Measurements from ENCODE around the gene BRSK1.

Gene BRSK1

DNA sequence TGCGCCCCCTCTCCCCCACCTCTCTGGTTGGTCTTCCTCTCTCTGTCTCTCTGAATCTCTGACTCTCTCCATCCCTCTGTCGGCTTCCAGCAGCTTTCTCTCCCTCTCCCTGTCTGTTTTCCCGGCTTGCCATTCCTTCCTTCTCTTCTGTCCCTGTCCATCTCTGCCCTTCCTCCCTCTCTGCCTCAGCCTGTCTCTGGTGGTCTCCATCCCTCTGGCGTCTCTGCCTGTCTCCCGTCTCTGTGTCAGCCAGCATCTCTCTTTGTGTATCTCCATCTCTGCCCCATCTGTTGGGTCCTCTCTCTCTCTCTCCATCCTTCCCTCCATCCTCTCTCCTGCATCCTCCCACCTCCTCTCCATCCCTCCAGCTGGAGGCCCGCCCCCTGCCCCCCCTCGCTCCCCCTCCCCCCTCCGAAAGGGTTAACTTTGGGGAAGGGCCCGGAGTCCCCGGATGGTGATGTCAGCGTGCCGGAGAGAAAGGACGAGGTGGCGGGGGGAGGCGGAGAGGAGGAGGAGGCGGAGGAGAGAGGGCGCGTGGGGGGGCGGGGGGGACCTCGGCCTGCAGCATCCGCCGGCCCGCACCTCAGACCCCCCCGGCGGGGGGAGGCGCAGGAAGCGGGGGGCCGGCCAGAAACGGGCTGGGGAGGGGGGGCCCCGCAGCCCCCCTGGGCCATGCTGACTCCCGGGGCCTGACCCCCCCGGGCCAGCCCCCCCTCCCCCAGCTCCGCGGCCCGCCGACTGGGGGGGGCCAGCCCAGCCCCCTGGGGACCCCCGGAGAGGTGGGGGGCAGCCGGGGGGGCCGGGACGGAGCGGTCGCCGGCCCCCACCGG lies at the start of gene BRSK1:
Gene BRSK1, plus strand, starts transcription at position 450 of the 830 bp plus-strand sequence. CDS start 446 bp downstream, outside the sequence.
- TF ChIP-seq TAF1 (IDR thresholded peaks at IDR 0.05; ENCODE audit: low read depth), result no peak
- TF ChIP-seq ZBTB7A (IDR thresholded peaks at IDR 0.05; ENCODE audit: low read depth), result no peak; the same call in 1 of the 2 replicates
- no peak for TF ChIP-seq FOXM1 (IDR thresholded peaks at IDR 0.05; ENCODE audit: borderline replicate concordance, low read depth)
- TF ChIP-seq EP300 (IDR thresholded peaks at IDR 0.05; ENCODE audit: borderline replicate concordance), result no peak
- TF ChIP-seq USF1 (IDR thresholded peaks at IDR 0.05), result no peak
- TF ChIP-seq EGR1 (IDR thresholded peaks at IDR 0.05), result no peak
- TF ChIP-seq TCF12 (IDR thresholded peaks at IDR 0.05; ENCODE audit: low read depth), result no peak
- TF ChIP-seq TEAD4 (IDR thresholded peaks at IDR 0.05), result no peak
- TF ChIP-seq YY1 (IDR thresholded peaks at IDR 0.05; ENCODE audit: low read depth), result no peak
- no peak for TF ChIP-seq CEBPB (IDR thresholded peaks at IDR 0.05)

DNA sequence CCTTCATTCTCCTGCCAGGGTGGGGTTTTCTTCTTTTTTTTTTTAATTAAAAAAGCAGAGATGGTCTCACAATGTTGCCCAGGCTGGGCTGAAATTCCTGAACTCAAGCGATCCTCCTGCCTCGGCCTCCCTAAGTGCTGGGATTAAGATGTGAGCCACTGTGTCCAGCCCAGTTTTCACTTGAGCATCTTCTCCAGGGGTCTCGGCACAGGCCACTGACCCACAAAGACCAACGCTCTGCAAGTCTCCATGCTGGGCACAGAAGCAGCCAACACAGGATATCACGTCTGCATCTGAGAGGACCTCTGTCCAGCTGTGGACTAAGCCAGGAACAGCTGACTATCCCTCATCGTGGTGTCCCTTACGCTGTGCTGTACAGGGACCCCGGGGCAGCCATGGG lies 45.8 kb upstream of the BRSK1 start:
- no peak for TF ChIP-seq TAF1 (IDR thresholded peaks at IDR 0.05; ENCODE audit: low read depth)
- no peak for TF ChIP-seq ZBTB7A (IDR thresholded peaks at IDR 0.05; ENCODE audit: low read depth)
- no peak for TF ChIP-seq REST (IDR thresholded peaks at IDR 0.05; ENCODE audit: low read depth)
- TF ChIP-seq EP300 (IDR thresholded peaks at IDR 0.05; ENCODE audit: borderline replicate concordance), result no peak
- no peak for TF ChIP-seq YY1 (IDR thresholded peaks at IDR 0.05; ENCODE audit: low read depth)
- no peak for TF ChIP-seq CREB1 (IDR thresholded peaks at IDR 0.05; ENCODE audit: low read depth)
- no peak for TF ChIP-seq FOXM1 (IDR thresholded peaks at IDR 0.05; ENCODE audit: borderline replicate concordance, low read depth)
- TF ChIP-seq USF1 (IDR thresholded peaks at IDR 0.05), result no peak
- no peak for TF ChIP-seq MAX (IDR thresholded peaks at IDR 0.05)
- no peak for TF ChIP-seq CEBPB (IDR thresholded peaks at IDR 0.05)
- TF ChIP-seq NFIC (IDR thresholded peaks at IDR 0.05), result no peak
- TF ChIP-seq RAD21 (IDR thresholded peaks at IDR 0.05; ENCODE audit: low read depth), result no peak
- no peak for TF ChIP-seq TCF12 (IDR thresholded peaks at IDR 0.05; ENCODE audit: low read depth)
- no peak for TF ChIP-seq EGR1 (IDR thresholded peaks at IDR 0.05)

DNA sequence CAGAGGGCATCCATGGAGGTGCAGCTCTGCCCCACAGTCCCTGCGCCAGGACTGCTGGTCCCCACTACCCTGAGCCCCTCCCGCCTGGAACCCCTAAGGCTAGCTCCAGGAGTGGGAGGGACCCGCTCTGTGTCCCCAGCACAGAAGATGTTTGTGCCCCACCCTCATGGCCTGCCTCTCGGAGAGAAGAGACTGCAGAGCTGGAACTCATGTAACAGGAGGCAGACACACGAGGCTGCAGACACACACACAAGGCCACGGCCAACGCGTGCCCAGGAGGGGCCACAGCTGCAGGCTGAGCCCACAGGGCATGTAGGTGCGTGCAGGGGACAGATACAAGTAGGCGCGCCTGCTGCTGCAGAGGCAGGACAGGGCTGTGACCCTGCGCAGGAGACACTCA lies 44.8 kb upstream of the BRSK1 start:
- TF ChIP-seq YY1 (IDR thresholded peaks at IDR 0.05; ENCODE audit: low read depth) (no peak), TEAD4 (IDR thresholded peaks at IDR 0.05) (no peak), USF1 (IDR thresholded peaks at IDR 0.05) (no peak), FOXM1 (IDR thresholded peaks at IDR 0.05; ENCODE audit: borderline replicate concordance, low read depth) (no peak), MAX (IDR thresholded peaks at IDR 0.05) (no peak)

DNA sequence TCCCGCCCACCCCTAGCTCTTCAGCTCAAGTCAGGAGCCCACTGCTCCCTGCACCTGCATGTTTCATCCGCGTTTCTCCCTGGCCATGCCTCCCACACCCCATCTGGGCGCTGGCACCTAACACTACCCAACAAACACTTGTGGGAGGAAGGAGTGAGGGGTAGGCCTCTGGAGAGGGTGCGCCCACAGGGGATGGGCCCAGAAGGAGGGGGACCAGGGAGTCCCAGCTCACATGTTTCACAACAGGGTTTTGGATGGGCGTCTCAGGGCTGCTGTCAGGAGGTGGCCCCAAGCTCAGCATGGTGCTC lies 43.1 kb upstream of the BRSK1 start:
- TF ChIP-seq CREB1 (IDR thresholded peaks at IDR 0.05; ENCODE audit: low read depth), result no peak
- no peak for TF ChIP-seq MAX (IDR thresholded peaks at IDR 0.05)
- TF ChIP-seq EGR1 (IDR thresholded peaks at IDR 0.05), result no peak
- TF ChIP-seq ZBTB7A (IDR thresholded peaks at IDR 0.05; ENCODE audit: low read depth), result no peak
- no peak for TF ChIP-seq CEBPB (IDR thresholded peaks at IDR 0.05)

- TF ChIP-seq TEAD4 (IDR thresholded peaks at IDR 0.05) (no peak), FOXM1 (IDR thresholded peaks at IDR 0.05; ENCODE audit: borderline replicate concordance, low read depth) (no peak), USF1 (IDR thresholded peaks at IDR 0.05) (no peak), REST (IDR thresholded peaks at IDR 0.05; ENCODE audit: low read depth) (no peak), ZBTB7A (IDR thresholded peaks at IDR 0.05; ENCODE audit: low read depth) (no peak), TAF1 (IDR thresholded peaks at IDR 0.05; ENCODE audit: low read depth) (no peak), CREB1 (IDR thresholded peaks at IDR 0.05; ENCODE audit: low read depth) (no peak), RAD21 (IDR thresholded peaks at IDR 0.05; ENCODE audit: low read depth) (no peak), EP300 (IDR thresholded peaks at IDR 0.05; ENCODE audit: borderline replicate concordance) (no peak), NFIC (IDR thresholded peaks at IDR 0.05) (no peak), EGR1 (IDR thresholded peaks at IDR 0.05) (no peak), MAX (IDR thresholded peaks at IDR 0.05) (no peak), TCF12 (IDR thresholded peaks at IDR 0.05; ENCODE audit: low read depth) (no peak)
These were observed 42.5 kb upstream of the BRSK1 start for GRCh38 chr19:55241143-55241934.
